GM18526 (cell line): ENCODE data around the gene GGCT.

Experiments used
- POLR2A ChIP-seq: IDR thresholded peaks from 3 replicates; pipeline ENCODE4 v1.6.1; 2011; ENCODE audit not compliant: insufficient read length; ENCODE audit errors: extremely low read depth

The GGCT gene

GRCh38 chr7:30472784-30473775, 31.5 kb downstream of the GGCT start:
- TF ChIP-seq POLR2A = no peak

GRCh38 chr7:30472081-30472783, 32.4 kb downstream of the GGCT start:
- TF ChIP-seq POLR2A = no peak

- no peak for TF ChIP-seq POLR2A
Observed at GRCh38 chr7:30471205-30471604, 33.4 kb downstream of the GGCT start.

GRCh38 chr7:30470771-30471170, 33.9 kb downstream of the GGCT start:
- no peak for TF ChIP-seq POLR2A

GRCh38 chr7:30470163-30470770, 34.4 kb downstream of the GGCT start:
- TF ChIP-seq POLR2A = no peak

- no peak for TF ChIP-seq POLR2A
Observed at GRCh38 chr7:30469303-30469702, 35.3 kb downstream of the GGCT start.

GRCh38 chr7:30468791-30469190, 35.8 kb downstream of the GGCT start:
- no peak for TF ChIP-seq POLR2A

GRCh38 chr7:30468041-30468440, 36.6 kb downstream of the GGCT start:
- TF ChIP-seq POLR2A = no peak

GRCh38 chr7:30467271-30467670, 37.4 kb downstream of the GGCT start:
- no peak for TF ChIP-seq POLR2A

- TF ChIP-seq POLR2A = no peak
Observed at GRCh38 chr7:30466266-30466665, 38.4 kb downstream of the GGCT start.

GRCh38 chr7:30465811-30466180, 38.8 kb downstream of the GGCT start:
- TF ChIP-seq POLR2A = no peak

- no peak for TF ChIP-seq POLR2A
Observed at GRCh38 chr7:30465046-30465810, 39.4 kb downstream of the GGCT start.

GRCh38 chr7:30464231-30464671, 40.4 kb downstream of the GGCT start:
- no peak for TF ChIP-seq POLR2A

- TF ChIP-seq POLR2A = no peak
Observed at GRCh38 chr7:30463405-30464145, 41.1 kb downstream of the GGCT start.

GRCh38 chr7:30462179-30462578, 42.5 kb downstream of the GGCT start:
- TF ChIP-seq POLR2A = no peak

GRCh38 chr7:30460246-30460633, 44.4 kb downstream of the GGCT start:
- TF ChIP-seq POLR2A = no peak
